Effector CD8-positive, alpha-beta T cell (primary cell): ENCODE data around the gene GRM4.
A peak's percentile ranks its signal among the peaks of the same experiment; 100 is the strongest.

Experiments used
- DNase-seq: peaks from one replicate; lab custom pipeline; 2025; lab: John Stamatoyannopoulos, UW

GRM4 gene

DNA sequence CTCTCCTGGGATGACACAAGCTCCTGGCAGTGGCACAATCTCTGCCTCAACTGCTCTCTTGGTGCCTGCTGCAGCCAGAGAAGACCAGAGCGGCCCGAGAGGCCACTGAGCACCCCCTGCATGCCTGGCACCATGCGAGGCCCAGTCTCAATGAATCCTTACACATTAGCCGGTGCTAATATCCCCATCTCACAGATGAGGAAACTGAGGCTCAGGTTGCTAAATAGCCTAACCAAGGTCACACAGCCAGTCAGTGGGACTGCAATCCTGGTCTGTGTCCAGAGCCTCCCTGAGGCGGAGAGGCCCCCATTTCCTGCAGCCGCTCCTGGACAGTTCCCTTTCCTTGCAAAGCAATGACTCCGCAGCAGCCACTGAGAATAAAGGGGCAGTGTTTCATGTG, 81.2 kb downstream of the GRM4 start:
- DNase-seq = no peak

DNA sequence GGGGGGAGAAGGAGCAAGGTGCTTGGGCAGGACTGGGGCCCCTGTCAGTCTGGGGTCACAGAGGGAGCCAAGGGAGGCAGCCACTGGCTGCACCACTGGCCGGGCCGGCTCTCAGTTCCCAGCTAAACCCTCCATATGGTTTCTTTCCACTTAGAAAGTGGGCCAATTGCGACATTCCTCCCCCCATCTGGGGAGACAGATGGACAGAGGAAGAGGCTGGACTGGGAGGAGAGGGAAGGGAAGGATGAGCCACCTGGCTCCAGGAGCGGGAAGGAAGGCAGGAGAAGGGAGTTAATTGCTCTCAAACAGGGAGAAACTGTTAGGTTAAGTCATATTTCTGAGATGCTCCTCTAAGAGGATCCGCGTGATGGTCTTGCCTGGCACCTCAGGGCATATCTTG, 82.2 kb downstream of the GRM4 start:
- no peak for DNase-seq

DNA sequence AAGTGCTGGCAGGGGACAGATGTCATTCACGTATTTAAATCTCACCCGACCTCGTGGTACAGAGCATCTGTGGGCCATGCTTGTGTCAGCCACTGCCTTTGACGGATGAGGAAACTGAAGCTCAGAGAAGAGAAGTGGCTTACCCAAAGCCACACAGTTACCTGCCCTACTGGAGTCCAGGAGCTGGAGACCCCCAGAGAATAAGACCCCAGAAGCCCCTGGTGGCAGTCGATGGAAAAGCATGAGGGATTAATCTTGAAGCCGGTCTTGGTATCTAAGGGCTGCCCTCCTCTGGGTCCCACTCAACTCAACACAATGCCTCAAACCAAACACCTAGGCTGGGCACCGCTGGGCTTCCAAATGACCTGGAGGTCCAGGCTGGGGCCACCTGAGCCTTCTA, 83.1 kb downstream of the GRM4 start:
- DNase-seq = no peak

DNA sequence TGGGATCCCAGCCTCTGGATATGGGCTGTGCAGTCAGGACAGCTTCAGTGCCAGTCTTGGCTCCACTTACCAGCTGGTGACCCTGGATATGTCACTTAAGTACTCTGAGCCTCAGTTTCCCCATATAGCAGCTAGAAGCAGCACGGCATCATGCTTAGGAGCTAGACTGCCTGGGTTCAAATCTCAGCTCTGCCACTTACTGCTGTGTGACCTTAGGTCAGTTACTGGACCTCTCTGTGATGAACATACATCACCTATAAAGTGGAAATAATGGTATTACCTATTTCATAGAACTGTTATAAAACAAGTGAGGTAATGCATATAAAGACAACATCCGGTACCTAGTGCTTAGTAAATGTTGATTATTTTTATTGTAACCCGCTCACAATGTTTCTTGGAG, 83.7 kb downstream of the GRM4 start:
- DNase-seq = no peak

DNA sequence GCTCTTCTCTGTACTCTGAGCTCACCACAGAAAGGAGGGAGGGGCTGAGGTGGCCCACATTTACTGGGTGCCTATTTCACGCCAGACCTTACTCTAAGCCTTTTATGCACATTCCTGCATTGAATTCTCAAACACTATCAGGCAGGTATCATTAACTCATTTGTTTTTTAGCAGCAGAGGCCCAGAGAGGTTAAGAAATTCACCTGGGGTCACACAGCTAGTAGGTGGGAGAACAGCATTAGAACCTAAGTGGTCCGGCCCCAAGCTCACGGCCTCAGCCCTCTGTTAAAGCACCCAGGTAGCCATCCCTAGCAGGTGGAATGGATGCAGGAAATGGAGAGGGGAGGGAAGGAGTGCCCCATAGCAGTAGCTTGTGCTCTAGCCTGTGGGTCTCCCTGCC, 84.5 kb downstream of the GRM4 start:
- DNase-seq = no peak

DNA sequence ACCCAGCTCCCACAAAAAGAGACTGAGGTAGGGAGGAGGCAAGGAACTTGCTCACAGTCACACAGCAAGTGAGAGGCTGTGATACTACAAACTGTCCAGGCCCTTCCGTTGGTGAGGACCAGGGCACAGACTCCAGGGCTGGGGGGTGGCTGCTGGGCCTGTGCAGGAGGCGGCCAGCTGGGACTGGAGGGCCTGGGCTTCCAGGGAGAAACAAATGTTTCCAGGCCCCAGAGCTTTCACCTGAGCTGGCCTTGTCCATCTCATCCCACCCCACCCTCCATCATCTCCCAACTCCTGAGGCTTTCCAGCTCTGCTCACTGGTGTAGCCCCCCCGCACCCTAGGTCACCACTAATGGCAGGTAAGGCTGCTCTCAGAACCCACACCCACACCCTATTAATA, 86.0 kb downstream of the GRM4 start:
- no peak for DNase-seq

DNA sequence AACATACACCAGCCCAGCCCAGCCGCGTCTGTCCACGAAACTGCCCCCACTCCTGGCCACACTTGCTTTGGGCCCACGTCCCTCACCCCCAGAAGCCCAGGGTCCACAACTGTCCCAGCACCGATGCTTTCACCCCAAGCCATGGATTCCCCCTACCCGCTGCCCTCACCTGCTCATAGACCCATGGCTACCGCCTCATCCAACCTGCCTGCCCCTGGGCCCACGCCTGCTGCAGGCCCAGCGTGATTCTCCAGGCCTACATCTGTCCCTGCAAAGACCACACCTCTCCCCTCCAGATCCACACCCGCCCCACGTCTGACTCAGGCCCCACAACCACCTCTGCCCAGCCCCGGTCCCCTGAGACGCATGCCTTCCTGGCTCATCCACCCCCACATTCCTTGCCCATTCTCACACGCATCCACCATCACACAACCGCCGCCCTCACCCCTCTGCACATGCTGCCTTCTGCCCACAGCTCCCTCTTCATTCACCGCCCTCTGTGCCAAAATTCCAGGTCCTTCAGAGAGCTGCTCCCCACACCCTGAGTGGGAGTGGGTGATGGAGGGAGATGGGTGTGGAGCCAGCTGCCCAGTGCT, 86.7 kb downstream of the GRM4 start:
- no peak for DNase-seq

DNA sequence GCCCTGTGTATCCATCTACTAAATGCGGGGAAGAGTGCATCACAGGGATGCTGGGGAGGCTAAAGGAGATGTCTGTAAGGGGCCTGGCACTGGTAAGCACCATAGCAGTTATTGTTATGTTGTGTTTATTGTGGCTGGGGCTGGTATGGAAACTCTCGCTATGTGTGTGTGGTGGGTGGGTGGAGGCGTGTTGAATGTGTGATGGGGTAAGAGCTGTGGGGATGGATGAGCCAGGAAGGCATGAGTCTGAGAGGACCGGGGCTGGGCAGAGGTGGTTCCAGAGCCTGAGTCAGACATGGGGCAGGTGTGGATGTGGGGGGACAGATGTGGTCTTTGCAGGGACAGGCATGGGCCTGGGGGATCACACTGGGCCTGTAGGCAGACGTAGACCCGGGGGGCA, 88.1 kb downstream of the GRM4 start:
- DNase-seq = no peak

DNA sequence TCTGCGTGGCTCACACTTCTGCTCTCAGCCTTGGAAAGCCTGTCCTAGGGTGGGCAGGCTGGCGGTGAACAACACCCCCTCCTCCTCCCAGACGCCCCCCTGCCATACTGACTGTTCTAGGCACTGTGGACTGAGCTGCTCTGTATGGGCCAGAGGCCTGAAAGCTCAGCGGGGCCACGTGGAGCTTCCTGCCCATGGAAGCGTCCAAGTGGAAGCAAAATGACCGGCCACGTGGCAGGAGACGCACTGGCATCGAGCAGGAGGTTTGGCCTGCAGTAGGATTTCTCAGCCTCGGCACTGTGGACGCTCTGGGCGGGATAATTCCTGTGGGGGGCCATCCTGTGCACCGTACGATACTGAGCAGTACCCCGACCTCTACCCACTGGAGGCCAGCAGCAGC, 88.7 kb downstream of the GRM4 start:
- no peak for DNase-seq

DNA sequence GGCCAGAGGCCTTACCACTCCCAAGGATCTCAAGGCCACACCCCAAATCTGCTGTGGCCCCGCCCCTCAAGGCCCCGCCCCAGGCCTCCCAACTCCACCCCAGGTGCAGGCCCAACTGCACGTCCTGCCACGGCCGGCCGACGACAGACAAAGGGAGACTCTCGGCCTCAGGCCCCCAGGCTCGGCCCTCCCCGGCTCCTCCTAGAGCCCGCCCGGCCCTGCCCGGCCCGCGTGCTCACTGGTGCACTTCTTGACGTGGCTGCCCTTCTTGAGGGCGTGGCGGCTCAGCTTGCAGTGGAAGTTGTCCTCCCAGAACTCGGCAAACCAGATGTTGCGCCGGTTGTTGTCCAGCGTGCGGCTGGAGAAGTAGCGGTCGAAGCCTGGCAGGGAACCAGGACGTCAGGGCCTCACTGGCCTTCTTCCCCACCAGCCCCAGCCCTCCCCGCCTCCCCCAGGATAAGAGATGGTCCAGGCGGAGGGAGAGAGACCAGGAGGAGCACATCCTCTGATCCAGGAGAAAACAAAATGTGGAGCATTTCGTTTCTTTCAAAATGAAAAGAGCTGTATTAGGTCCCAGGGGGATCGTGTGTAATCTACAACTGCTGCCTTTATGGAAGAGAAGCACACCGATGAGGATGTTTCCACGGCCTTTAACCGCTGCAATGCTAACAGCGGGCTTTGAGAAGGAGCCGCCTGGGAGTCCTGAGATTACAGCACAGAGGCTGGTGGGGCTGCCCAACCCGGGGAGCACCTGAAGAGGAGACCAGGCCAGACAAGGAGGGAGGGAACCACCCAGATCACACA, 89.4 kb downstream of the GRM4 start:
- no peak for DNase-seq

DNA sequence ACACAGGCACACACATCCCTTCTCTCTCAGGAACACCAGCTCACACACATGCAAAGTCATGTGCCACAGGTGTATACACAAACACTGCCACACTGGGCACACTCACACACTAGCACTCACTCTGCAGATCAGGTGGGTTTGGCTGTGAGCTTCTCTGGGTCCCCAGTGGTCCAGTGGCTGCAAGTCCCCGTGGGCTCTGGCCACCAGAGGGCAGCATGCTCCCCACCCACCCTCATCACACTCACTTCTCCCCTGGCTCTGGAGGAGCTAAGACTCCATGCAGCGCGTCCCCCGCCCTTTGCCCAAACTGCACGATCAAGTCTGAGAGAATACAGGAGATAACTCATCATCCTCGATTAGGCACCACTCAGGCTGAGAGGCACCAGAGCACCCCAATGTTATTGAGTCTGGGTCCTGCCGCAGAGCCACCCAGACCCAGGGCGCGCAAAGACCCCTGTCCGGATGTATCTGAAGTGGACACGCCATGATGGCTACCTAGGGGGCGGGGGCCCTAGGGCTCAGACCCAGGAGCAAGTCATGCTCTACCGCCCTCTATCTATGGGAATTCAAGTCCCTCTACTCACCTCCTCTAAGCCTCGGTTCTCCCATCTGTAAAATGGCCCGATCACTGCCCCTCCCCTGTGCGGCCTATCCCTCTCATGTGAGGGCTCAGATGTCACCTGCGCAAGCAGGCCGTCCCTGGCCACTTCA, 90.5 kb downstream of the GRM4 start:
- DNase-seq = peak; percentile 46

DNA sequence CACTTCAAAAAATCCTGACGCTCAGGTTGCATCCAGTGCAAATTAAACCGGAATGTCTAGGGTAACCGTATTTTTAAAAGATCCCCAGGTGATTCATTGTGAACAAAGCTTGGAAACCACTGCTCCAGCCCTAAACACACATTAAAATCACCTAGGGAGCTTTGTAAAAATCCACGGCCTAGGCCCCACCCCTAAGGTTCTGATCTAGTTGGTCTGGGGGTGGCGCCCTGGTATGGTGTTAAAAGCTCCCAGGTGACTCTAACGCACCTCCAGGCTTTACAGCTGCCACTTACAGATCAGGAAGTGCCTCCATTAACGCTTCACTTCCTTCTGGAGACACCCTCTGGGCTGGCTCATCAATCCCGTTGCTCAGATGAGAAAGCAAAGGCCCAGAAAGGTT, 92.2 kb downstream of the GRM4 start:
- DNase-seq = no peak

DNA sequence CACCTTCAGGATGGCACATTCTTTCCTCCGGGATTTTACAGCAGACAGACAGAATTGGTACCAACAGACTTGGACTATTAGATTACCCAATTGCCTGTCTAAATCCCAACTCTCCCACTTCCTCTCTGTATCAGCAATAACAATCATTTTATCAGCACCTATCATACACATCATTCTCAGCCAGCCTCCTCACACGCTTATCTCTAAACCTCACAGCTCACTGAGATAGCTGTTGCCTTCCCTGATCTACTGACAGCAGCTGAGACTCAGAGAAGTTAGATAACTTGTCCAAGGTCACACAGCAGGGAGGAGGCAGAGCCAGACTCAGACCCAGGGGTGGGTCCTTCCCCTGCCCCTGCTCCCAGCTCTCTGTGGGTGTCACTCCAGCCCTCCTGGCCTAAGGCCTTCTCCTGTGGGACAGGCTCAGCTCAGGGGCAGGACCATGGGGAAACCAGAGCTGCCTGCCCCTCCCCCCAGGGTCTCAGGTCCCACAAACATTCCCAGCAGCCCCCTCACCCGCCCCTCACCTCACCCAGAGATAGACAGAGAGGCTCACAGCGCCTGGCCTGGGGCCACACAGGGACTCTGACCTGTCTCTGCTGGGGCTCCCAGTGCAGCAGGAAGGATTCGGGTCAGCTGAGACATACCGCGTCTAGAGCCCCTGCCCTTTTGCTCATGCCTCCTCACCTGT, 92.8 kb downstream of the GRM4 start:
- DNase-seq = no peak

DNA sequence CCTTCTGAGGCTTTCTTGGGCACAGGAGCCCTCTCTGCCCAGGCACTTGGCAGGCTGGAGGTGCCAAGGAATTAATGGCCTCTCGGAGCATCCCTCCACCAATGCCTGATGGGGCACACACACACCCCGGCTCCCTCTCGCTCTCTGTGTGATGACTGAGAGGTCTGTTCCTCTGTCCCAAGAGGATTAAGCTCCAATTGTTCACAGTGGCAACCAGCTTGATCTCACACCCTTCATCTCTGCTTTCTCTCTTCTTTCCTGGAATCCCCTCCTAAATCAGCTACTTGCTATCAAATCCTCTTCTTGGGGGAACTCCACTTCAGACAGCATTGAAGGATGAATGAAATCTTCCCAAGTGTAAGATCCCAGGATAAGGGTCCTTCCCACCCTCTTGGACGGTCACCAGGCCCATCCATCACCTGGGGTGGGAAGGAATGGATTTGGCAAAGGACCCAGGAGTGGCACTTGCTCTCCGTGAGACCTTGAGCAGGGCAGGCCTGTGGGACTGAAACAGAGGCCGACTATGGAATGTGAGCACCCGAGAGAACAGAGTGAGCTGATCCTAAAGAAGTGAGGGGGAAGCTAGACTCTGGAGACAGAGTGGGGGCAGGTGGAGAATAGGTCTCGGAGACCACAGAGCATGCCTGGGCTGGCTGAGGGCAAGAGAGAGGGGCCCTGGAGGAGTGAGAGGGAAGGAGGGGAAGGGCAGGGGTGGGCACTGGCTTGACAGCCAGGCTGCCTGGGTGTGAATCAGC, 93.6 kb downstream of the GRM4 start:
- no peak for DNase-seq

DNA sequence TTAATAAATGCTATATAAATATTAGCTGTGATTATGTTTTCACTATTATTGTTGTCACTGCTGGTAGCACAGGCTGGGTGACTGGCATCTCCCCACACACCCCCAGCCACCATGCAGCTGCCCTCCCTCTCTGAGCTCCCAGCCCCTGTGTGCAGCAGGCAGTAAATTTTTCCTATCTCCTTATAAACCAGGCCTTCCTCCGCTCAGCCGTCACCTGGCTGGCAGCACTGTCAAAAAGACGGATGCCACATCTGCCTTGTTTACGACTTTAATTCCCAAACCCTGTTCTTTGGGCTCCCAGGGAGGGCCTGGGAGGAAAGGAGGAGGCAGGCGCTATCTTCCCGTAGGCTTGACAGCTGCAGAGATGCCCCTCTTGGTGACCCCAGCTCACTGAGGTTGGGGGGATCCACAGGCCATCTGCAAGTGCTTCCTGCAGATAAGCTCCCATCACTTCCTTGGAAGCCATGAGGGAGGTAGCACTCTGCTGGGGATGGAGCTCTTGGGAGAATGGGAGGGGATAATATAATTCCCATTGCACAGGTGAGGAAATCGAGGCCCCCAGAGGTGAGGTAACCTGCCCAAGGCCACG, 94.5 kb downstream of the GRM4 start:
- no peak for DNase-seq

DNA sequence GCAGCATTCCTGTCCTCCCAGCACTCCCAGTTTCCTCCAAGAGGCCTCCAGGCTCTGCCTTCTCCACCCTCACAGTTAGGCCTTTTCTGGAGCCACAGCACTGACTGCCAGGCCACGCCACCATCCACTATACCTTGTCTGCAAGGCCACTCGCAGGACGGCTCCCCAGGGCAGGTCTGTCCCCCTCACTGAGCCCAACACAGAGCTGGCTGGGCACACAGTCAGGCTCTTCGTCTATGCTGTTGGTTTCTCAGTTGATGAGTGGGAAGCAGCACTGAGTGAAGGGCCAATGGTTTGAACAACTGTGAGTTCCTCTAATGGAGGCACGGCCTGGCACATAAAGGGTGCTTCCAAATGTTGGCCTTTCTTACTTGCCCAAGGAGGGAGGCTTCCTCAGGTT, 95.2 kb downstream of the GRM4 start:
- DNase-seq = no peak

DNA sequence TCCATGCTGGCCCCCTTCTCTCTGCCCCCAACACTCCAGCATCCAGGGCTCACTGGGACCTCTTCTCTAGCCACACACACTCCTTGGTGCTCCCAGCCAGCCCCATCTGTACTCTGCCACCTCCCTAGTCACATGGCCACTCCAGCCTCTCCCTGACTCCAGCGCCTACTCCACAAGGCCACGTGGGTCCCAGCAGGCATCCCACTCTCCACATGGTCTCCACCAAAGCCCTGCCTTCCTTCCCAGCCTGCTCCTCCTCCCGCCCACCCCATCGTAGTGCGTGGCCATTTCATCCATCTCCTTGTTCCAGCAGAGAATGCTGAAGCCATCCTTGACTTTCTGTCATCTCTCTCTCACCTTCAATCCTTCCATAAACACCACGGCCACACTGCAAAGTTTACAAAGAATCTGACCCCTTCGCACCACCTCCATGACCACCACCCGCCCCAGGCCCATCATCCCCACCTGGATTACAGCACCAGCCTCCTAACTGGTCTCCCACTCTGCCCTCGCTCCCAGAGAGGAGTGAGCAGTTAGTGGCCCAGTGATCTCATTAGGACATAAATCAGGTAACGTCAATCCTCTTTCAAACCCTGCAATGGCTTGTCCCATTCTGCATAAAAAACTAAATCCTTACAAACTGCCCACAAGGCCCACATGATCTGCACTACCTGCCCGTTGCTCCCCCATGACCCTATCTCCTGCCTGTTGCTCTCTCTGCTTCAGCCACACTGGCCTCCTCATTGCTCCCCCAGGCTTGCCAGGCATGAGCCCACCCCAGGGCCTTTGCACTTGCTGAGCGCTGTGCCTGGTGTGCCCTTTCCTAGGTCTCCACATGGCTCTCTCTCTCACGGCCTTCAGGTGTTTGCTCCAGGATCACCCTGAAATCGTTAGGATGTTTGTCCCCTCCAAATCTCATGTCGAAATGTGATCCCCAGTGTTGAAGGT, 96.2 kb downstream of the GRM4 start:
- DNase-seq = no peak

DNA sequence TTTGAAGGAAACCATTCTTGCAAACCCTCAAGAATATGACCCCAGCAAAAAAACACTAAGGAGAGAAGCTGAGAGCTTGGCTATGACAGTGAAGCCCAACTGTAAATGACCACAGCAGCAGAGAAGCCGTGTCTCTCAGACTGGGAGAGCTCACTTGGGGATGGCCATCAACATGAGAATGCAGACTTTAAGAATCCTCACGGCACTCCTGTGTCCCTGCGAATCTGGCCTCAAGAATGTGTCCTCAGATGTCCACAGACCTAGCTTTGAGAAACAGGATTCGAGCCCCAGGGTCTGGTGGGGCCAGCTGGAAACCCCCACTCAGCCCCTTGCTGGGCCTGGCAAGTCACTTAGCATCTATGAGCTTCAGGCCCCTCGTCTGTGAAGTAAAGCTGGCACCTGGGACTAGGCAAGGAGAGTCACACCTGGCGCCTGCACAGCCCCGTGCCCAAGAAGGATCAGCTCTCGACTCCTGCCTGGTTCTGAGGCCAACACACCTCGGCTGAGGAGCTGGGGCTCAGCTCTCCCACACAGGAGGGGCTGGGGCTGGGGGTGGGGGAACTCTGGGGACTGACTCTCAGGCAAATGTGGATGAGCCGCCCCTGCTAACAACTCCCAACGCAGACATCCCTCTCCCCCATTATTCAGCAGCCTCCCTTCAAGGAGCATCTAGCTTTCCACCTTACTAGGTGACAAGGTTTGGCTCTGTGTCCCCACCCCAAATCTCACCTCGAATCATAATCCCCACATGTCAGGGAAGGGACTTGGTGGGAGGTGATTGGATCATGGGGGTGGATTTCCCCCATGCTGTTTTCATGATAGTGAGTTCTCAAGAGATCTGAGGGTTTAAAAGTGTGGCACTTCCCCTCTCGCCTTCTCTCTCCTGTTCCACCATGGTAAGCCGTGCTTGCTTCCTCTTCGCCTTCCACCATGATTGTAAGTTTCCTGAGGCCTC, 97.7 kb downstream of the GRM4 start:
- DNase-seq = no peak

DNA sequence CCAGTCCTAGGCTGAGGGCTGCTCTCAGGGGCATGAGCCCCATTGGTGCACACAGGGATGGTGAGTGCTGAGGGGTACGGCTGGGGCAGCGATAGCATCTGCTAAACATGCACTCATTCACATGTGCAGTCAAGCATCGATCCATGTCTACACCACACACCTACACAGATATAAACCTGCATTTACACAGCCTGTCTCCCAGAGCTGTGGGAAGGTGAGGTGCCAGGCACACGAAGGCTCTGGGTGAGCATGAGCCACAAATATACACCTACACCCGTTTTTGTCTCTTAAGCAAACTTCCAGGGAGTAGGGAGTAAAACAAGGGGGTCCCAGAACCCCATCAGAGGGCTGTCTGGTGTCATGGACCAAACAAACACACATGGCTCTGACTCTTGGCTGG, 99.3 kb downstream of the GRM4 start:
- DNase-seq = no peak
